AG08395 (cell line): ENCODE data around the gene HSBP1L1.

Experiments used
- DNase-seq: peaks from one replicate; pipeline ENCODE4 v3.0.0; 2012; ENCODE audit warnings: mixed read lengths, low spot score

Gene HSBP1L1

DNA sequence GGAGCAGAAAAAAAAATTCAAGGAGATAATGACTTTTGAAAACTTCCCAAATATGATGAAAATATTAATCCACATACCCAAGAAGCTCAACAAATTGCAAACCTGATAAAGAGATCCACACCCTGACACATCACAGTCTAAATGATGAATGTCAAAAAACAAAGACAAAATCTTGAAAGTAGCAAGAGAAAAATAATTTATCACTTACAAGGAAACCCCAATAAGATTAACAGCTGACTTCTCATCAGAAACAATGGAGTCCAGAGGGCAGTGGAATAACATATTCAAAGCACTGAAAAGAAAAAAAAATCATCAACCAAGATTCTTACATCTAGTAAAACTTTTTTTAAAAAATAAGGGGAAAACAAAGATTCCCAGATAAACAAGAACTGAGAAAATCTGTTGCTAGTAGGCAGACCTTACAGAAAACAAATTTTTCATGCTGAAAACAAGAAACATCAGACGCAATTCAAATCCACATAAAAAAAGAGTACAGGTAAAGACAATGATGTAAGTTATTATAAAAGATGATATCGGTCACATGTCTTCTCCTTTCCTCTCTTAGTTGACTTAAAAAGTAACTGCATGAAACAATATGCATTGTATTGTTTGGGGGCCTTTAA, 34.3 kb upstream of the HSBP1L1 start:
- no peak for DNase-seq

DNA sequence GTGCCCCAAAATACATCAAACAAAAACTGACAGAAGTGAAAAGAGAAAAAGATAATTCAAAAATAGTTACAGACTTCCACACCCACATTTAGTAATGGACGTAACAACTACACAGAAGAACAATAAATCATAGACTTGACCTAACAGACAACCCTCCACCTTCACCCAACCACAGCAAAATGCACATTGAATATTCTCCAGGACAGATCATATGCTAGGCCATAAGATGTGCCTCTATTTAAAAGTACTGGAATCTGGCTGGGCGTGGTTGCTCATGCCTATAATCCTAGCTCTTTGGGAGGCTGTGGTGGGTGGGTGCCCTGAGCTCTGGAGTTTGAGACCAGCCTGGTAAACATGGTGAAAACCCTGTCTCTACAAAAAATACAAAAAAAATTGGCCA, 33.0 kb upstream of the HSBP1L1 start:
- DNase-seq, result no peak

DNA sequence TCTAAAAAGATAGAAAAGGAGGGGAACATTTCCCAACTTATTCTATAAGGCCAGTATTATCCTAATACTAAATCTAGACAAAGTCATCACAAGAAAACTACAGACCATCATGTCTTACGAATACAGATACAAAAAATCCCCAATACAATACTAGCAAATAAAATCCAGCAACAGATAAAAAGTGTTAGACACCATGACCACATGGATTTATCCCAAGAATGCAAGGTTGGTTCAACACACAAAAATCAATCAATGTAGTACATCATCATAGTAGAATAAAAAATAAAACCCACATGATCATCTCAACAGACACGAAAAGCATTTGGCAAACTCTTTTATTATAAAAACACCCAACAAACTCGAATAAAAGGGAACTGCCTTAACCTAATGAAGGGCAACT, 31.5 kb upstream of the HSBP1L1 start:
- DNase-seq, result no peak

DNA sequence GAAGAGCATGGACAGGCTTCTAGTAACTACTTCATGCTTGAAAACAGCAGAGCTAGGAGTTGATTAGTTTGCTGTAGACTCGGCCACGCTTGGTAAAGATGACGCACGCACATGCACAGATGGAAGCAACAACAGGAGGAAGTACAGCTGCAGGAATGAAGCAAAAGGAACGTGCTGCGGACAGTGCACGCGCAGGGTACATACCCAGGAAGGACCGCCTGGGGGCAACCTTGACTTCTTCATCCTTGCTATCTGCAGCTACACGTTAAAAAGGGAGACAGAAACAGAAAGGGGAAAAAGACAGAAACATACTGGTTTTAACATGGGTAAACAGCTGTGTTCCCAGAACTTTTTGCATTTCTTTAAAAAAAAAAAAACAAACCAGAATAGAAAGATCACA, 30.7 kb upstream of the HSBP1L1 start:
- DNase-seq, result peak; percentile 69

DNA sequence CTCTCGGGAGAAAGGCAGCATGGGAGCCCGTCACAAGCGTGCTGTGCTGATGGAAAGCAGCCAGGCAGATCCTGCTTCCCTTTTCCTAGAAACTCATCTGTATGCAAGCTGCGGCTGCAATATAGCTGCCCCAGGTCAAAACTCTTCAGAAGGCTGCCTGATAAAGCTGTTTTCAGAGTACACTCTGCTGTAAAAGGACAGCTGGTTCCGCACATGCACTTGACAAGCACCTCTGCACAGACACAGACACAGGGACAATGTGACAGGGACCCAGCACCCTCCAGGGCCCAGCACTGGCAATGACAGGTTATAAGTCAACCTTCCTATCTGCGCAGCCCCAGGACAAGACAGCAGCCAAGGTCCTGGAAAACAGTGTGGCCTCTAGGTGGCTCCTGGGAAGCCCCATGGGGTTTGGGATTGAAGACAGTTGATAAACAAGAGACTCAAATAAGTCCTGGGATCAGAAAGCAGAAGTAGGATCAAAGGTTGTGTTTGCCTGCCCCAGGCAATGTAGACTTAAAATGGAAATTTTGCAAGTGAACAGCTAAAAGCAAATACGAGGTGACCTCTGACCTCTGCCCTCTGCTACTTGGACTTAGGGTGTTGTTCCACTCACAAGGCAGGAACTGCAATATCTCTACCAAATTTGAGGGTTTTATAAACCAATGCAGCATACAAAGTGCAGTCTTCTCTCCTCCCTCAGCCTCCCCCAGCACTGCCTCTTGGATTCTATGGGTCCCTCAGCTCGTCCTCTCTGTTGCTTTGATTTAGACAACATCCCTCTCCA, 29.9 kb upstream of the HSBP1L1 start:
- no peak for DNase-seq

DNA sequence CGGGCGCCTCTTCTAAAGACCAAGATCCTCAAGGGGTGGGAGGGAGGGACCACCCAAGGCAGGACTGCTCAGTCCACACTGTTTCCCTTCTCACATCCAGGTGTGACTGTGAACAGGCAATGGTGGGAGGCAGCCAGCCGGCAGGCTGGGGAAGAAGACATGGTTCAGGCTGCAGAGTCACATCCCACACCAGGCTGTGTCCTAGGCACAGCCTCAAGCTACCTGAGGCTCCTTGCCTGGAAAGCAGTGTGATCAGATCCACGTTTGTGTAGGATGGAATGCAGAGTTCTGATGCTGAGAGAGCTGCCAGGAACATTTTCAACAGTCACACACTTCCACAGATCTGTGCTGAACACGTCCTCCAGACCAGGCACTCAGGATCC, 29.4 kb upstream of the HSBP1L1 start:
- no peak for DNase-seq

DNA sequence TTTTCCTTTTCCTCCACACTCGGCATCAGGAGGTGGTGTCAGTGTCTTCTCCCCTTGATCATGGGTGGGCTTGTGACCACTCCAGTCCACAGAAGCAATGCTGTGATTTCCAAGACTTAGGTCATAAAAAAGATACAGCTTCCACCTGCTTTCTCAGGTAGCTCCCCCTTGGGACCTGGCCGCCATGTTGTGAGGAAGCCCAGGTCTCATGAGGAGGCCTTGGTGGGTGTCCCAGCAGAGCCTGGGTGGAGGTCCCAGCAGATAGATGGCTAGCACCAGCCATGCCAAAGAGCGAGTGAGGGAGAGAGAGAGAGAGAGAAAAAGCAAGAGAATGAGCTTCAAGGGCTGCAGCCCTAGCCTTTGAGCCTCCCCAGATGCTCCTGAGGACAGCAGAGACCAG, 28.9 kb upstream of the HSBP1L1 start:
- no peak for DNase-seq

DNA sequence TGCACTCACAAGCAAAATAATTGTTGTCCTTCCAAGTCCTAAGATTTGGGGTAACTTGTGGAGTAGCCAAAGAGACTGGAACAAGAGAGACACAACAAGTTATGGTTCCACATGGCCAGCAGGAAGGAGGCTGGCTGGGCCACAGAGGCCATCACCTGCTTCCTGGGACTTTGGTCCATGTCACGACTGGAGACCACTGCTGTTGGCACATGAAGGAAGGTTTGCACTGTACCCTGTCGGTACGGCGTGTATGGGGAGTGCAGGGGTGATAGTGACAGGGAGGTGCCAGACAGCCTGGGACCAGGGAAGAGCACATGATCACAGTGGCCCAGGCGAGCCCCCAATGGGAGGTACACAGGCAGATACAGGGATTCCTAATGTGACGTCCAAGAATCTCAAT, 28.5 kb upstream of the HSBP1L1 start:
- DNase-seq, result no peak

DNA sequence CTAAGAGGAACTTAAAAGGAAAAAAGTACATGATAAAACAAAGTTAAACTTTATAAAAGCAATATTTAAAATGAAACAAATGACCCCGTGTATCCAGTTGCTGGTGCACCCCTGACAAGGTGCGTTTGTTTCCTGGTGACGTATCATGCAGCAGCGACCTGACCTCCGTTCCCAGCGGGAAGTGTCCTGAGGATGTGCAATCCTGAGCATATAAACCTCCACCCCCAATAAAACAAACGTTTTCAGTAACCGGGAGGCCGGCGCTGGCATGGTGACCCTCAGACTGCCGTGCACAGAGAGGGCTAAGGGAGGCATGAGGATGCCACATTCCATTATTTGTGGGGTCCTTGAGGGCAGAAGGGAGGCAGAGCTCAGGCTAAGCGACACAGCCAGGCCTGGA, 27.8 kb upstream of the HSBP1L1 start:
- DNase-seq, result no peak

DNA sequence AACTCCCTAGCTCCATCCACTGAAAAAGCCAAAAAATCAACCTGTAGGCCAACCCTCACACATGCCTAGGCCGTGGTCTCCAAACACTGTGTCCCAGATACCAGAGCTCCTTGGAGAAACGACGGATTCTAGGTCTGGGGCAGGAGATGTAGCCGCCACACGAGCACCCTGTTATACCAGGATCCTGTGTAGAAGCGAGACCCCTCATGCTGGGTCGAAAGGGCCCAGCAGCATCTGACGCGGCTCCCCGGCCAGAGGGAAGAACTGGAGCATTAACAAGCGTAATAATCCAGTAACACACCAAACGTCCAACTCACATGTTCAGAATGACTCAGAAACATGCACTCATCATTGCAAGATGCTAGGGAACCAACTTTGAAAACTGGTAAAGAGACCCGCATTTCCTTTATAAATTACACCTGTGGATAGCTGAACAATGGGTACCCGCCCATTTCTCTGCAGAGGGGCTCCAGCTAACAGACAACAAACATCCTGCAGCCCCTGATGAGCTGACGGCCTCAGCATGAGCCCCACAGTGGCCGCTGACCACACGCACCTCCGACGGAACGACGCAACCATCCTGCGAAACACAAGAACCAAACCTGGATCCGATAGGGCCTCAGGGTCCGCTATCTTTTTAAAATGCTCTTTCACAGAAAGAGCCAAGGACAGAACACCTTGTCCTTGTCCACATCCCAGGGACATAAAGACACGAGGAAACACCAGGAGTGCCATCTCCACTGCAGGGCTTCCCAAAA, 27.2 kb upstream of the HSBP1L1 start:
- no peak for DNase-seq

DNA sequence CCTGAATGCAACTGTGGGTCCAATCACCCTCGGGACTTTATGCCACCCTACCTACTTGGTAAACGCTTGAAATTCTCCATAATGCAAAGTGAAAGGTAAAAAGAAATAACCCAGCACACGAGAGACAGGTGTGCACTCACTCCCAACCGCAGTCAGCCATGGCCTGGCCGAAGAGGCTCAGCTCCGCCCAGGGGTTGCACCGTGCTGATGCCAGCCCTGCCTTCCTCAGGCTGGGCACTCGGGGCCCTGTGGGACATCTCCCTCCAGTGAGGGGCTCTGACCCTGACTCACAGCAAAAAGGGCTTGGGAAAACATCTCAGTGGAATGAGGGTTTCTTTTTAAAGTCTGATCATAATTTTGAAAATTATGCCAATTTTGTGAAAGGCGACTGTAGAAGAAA, 26.2 kb upstream of the HSBP1L1 start:
- no peak for DNase-seq

DNA sequence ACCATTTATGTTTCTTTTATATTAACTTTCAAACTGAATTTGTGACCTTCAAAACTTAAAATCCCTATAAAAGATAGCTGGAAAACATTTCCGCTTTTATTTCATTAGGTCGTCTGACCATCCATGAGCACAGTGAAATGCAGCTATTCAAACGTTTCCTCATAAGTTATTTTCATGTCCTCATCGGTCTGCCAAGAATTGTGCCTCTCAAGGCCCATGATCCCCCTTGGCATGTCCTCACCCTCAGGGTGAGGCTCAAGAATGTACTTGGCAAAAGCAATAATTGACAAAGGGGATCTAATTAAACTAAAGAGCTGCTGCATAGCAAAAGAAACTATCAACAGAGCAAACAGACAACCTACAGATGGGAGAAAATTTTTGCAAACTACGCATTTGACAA, 25.3 kb upstream of the HSBP1L1 start:
- no peak for DNase-seq

DNA sequence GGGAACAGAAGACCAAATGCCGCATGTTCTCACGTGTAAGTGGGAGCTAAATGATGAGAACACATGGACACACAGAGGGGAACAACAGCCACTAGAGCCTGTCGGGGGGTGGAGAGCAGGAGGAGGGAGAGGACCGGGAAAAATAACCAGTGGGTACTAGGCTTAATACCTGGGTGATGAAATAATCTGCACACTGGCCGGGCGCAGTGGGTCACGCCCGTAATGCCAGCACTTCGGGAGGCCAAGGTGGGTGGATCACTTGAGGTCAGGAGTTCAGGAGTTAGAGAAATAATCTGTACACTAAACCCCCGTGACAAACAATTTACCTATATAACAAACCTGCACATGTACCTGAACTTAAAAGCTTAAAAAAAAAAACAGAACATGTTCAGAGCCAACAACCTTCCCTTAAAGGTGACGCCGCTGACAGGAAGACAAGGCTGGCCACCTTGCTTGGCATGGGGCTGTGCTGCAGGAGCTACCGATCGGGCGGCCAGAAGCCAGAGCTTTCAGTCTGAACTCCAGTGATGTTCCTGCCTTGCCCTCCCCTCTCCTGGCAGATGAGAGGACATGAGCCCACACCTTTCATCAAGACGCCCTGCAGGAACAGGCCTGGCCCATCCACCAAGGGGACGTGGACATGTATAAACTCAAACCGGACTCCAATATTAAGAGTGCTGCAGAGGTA, 24.2 kb upstream of the HSBP1L1 start:
- no peak for DNase-seq

DNA sequence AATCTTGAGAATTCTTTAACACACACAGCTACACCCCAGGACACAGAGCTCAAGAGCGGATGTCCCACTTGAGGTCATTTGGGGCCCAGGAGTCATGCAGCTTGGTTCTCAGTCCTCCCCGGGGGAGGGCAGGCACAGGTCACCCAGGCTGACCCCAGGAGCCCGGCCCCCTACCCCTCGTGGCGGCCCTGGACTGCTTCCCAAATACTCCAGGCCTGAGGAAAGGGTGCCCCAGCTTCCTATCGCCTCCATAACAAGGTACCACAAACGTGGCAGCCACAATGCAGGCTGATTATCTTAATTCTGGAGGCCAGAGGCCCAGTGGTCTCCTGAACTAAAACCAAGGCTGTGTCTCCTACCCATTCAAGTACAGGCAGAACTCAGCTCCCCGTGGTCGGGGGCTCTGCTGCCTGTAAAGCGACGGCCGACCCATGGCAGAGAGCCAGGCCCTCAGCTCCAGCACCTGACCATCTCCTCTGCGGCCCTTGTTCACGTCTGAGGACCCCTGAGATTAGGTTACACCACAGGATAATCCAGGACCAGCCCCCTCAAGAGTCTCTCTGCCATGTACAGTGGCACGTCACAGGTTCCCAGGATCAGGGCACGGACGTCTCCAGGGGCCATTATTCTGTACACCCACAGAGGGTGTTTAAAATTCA, 23.5 kb upstream of the HSBP1L1 start:
- no peak for DNase-seq

DNA sequence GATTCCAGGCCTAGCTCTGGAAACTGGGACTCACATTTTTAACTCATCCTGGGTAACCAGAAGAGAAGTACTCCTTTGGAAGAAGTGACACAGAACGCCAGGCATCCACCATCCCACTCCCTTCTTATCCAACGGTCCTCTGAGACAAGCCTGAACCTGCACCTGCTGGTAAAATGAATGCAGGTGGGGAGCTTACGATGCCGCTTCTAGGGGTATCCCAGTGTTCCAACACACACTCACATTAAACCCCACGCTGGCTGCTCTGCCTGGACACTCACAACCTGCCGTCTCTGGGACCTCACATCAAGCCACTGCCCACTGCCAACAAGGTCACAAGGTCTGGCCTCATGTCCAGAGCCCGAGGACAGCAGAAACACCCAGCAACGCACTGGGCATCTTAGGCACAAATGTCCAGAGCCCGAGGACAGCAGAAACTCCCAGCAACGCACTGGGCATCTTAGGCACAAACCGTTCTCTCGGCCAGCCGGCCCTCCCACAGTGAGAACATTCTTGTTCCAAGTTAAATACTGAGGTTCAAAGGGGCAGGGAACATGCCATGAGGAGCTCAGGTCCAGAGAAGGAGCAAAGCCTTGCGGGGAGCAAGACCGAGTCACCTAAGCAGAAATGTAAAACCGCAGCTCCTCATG, 22.8 kb upstream of the HSBP1L1 start:
- no peak for DNase-seq

DNA sequence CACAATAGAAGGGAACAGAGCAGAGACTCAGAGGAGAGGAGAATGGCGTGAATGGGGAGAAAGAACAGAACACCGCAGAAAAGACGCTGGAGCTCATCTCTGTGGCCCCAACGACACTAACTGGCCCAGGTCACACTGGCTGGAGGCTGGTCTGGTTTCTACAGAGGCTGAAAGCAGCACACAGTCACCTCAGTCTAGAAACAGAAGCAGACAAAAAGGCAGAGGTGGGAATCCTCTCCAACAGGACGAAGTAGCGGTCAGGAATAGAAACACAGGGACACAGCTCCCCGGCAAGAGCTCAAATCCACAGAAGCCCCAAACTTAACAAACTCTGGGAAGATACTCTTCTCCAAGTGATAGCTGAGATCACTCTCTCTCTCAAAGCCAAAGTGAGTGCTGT, 22.2 kb upstream of the HSBP1L1 start:
- no peak for DNase-seq

DNA sequence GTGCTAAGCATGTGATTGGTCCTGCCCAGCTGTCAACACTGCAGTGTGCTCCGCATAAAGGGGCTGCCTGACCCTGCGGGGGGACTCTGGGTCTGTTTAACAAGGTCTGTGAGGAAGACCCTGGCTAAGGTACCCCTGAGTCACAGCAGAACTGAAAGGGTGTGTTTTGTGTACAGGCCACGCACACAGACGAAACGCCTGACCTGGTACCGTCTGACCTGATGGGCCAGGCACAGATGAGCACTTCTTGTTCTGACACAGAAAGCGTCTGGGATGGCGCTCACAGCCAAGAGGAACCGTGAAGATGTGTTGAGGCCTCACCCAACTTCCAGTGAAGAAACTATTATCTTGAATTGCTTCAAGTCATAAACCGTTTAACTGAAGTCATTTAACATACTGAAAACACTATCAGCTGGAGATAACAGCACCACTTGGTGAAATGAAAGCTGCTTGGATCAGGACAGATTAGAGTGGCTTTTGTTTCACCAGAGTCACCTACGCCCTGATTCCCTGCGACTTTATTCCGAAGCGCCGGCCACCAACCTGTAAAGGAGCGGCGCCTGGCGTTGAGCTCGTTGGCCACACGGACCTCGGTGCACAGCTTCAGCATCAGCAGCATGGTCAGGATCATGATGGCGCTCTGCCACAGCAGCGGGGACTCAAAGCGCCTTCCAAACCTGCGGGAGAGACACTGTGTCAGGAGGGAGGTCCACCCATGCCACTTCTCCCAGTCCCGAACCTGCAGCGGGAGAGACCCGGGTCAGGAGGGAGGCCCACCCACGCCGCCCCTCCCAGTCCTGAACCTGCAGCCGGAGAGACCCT, 21.4 kb upstream of the HSBP1L1 start:
- DNase-seq, result no peak

DNA sequence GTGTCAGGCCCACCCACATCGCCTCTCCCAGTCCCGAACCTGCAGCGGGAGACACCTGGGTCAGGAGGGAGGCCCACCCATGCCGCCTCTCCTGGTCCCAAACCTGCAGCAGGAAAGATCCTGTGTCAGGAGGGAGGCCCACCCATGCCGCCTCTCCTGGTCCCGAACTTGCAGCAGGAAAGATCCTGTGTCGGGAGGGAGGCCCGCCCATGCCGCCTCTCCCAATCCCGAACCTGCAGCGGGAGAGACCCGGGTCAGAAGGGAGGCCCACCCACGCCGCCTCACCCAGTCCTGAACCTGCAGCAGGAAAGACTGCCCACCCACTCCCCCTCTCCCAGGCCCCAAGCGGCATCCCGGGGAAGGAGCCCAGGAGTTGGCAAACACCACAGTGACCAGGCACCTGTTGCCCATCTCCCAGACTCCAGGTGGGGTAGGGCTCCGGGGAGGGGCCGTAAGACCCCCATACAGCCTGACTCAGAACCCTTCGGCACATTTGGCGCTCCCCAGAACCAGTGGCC, 20.8 kb upstream of the HSBP1L1 start:
- DNase-seq, result no peak

DNA sequence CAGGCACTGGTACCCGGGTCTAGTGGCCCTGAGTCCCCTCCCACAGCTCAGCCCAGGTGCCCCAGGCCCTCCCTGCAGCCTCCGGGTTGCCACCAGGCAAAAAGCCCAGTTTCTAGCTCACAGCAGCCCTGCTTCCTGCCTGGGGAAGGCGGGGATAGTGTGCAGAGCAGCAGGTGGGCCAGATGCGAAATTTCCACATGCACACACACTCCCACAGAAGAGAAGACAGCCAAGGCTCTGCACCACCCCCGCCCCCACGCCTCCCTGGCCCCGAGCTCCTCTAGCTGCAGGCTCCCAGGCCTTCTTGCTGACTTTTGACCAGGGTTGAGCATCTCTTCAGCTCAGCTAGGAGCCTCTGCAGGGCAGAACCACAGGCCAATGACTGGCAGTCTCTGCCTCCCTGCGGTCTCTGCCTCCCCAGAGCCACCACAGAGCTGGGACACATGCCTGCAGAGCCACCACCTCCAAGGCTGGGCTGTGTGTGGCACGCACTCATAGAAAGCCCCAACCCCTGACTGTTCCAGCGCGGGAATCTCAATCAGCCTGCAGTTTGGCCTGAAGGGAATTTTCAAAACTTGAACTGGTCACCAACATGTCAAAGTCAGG, 20.2 kb upstream of the HSBP1L1 start:
- peak; percentile 9 for DNase-seq

DNA sequence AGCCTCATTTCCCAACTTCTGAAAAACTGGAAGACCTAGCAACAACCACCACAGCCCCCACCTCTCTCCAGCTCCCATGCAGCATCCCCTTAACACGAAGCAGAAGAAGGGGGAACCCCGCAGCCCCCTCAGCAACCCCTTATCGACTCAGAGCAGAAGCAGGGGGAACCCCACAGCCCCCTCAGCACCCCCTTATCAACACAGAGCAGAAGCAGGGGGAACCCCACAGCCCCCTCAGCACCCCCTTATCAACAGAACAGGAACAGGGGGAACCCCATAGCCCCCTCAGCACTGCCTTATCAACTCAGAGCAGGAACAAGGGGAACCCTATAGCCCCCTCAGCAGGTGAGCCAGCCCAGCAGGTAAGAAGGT, 19.7 kb upstream of the HSBP1L1 start:
- no peak for DNase-seq
